T-helper 2 cell (primary cell): ENCODE measurements around the gene MPP1.

Source experiments
- DNase-seq, 5 experiments: peaks; one replicate each; pipeline versions ENCODE4 v3.0.0 to v3.0.0-alpha.2; 2012 to 2022

Gene MPP1

GRCh38 chrX:154774622-154775021 is 30.7 kb downstream of the MPP1 start:
- DNase-seq: no peak

GRCh38 chrX:154762537-154763296 is 42.6 kb downstream of the MPP1 start, which contains the start of gene DKC1:
Gene DKC1, plus strand, starts transcription at chrX:154762864. Its CDS starts 102 bp downstream, at chrX:154762966.
- peak; percentile 85 to 97 (median 93) for DNase-seq

- peak in 1 of 5 experiments; percentile 48 for DNase-seq
Observed at GRCh38 chrX:154761977-154762536, 43.2 kb downstream of the MPP1 start.

- no peak for DNase-seq
Observed at GRCh38 chrX:154758696-154759095, 46.6 kb downstream of the MPP1 start.

GRCh38 chrX:154751669-154752271 is 53.5 kb downstream of the MPP1 start:
- DNase-seq: no peak

GRCh38 chrX:154751203-154751668 is 54.0 kb downstream of the MPP1 start:
- no peak for DNase-seq

GRCh38 chrX:154750301-154751202 is 54.7 kb downstream of the MPP1 start, which contains the start of gene GAB3:
Gene GAB3, minus strand, starts transcription at chrX:154751077. Its CDS starts 52 bp downstream, at chrX:154751025.
- DNase-seq: peak; percentile 4 to 67 (median 20)

GRCh38 chrX:154749856-154750255 is 55.4 kb downstream of the MPP1 start:
- DNase-seq: no peak

- DNase-seq: peak in 3 of 5 experiments; percentile 16 to 67 (median 54)
Observed at GRCh38 chrX:154748712-154749339, 56.5 kb downstream of the MPP1 start.

- no peak for DNase-seq
Observed at GRCh38 chrX:154742613-154743012, 62.7 kb downstream of the MPP1 start.

- DNase-seq: peak in 1 of 5 experiments; percentile 64
Observed at GRCh38 chrX:154739952-154740465, 65.3 kb downstream of the MPP1 start.

GRCh38 chrX:154738011-154738738 is 67.1 kb downstream of the MPP1 start:
- peak in 1 of 5 experiments; percentile 66 for DNase-seq

GRCh38 chrX:154737136-154737535 is 68.1 kb downstream of the MPP1 start:
- DNase-seq: no peak

- no peak for DNase-seq
Observed at GRCh38 chrX:154735695-154736393, 69.4 kb downstream of the MPP1 start.

GRCh38 chrX:154734061-154734781 is 71.1 kb downstream of the MPP1 start:
- DNase-seq: peak in 2 of 5 experiments; percentile 67 to 80

- peak in 1 of 5 experiments; percentile 51 for DNase-seq
Observed at GRCh38 chrX:154733066-154733425, 72.2 kb downstream of the MPP1 start.

- peak in 1 of 5 experiments; percentile 32 for DNase-seq
Observed at GRCh38 chrX:154732421-154733065, 72.7 kb downstream of the MPP1 start.

GRCh38 chrX:154731881-154732280 is 73.4 kb downstream of the MPP1 start:
- peak in 1 of 5 experiments; percentile 55 for DNase-seq

- peak in 2 of 5 experiments; percentile 36 to 61 for DNase-seq
Observed at GRCh38 chrX:154731184-154731583, 74.1 kb downstream of the MPP1 start.
